SK-N-SH (cell line): ENCODE data around the gene KCNN2. TPM values are rescaled to one million over a fixed set of nuclear protein-coding genes. Genes with fewer than 3 reads are reported as not detected.

Experiments
- CTCF ChIA-PET: fragments of 300-600, 350-600 bp; formaldehyde crosslinking; extraction: SDS; loops from one replicate; lab custom pipeline; 2021; lab: Yijun Ruan, JAX
- POLR2A ChIA-PET: fragments of 350-600 bp; sonication (Branson Sonifier 250); formaldehyde crosslinking; extraction: SDS; loops from one replicate; lab custom pipeline; 2020; ENCODE audit warnings: antibody characterized with exemption, inconsistent platforms; lab: Yijun Ruan, JAX
- DNase-seq: peaks from one replicate; pipeline ENCODE4 v3.0.0; 2012
- H2AFZ ChIP-seq: fragments of 200-600 bp; sonication (generic); 2 replicates; pipeline ENCODE4 v1.8.1; 2016; ENCODE audit warnings: antibody characterized with exemption, mild to moderate bottlenecking, low read depth
- H3F3A ChIP-seq: fragments of 200-600 bp; sonication (generic); replicated peaks from 2 replicates; pipeline ENCODE3; 2016; ENCODE audit warnings: antibody characterized with exemption, mild to moderate bottlenecking; ENCODE audit not compliant: insufficient read depth
- H3K27ac ChIP-seq, 2 experiments: fragments of 200-500 bp in 1 of 2; fragments of 200-600 bp in 1 of 2; sonication (Bioruptor generic) in 1 of 2; sonication (generic), shearing (Covaris generic) in 1 of 2; 2 replicates each; pipeline versions ENCODE4 v1.5.1 to v1.6.1; 2014 to 2016; ENCODE audit warnings: low read depth in 2 of 2, inconsistent platforms in 1 of 2, low read length in 1 of 2, mild to moderate bottlenecking in 1 of 2, mixed read lengths in 1 of 2
- H3K27me3 ChIP-seq: fragments of 200-600 bp; sonication (generic), shearing (Covaris generic); 2 replicates; pipeline ENCODE4 v1.6.1; 2016; ENCODE audit warnings: mixed run types; ENCODE audit not compliant: insufficient read depth
- H3K36me3 ChIP-seq, 2 experiments: fragments of 200-500 bp in 1 of 2; fragments of 200-600 bp in 1 of 2; sonication (Bioruptor generic) in 1 of 2; sonication (generic) in 1 of 2; replicated peaks in 1 of 2; 2 replicates each; pipeline versions ENCODE3 to v1.5.1; 2014 to 2016; ENCODE audit warnings: low read length in 1 of 2, mild to moderate bottlenecking in 1 of 2; ENCODE audit not compliant: insufficient read depth in 2 of 2, control insufficient read depth in 1 of 2
- H3K4me1 ChIP-seq, 2 experiments: fragments of 200-500 bp in 1 of 2; fragments of 200-600 bp in 1 of 2; sonication (Bioruptor generic) in 1 of 2; sonication (generic), shearing (Covaris generic) in 1 of 2; 2 replicates each; pipeline versions ENCODE4 v1.5.1 to v1.6.1; 2014 to 2016; ENCODE audit warnings: low read depth in 1 of 2, low read length in 1 of 2, mixed run types in 1 of 2; ENCODE audit not compliant: insufficient read depth in 2 of 2, control insufficient read depth in 1 of 2
- H3K4me2 ChIP-seq: fragments of 200-600 bp; sonication (generic), shearing (Covaris generic); 2 replicates; pipeline ENCODE4 v1.6.1; 2017; ENCODE audit warnings: mixed run types
- H3K4me3 ChIP-seq, 2 experiments: fragments of 200-500 bp in 1 of 2; fragments of 200-600 bp in 1 of 2; sonication (Bioruptor generic) in 1 of 2; sonication (generic), shearing (Covaris generic) in 1 of 2; 2 replicates each; pipeline versions ENCODE4 v1.5.1 to v1.8.1; 2014 to 2016; ENCODE audit warnings: low read depth in 2 of 2, inconsistent platforms in 1 of 2, low read length in 1 of 2, mild to moderate bottlenecking in 1 of 2, mixed read lengths in 1 of 2, moderate library complexity in 1 of 2
- H3K79me2 ChIP-seq: fragments of 200-600 bp; sonication (generic); 2 replicates; pipeline ENCODE4 v1.8.1; 2017; ENCODE audit warnings: mild to moderate bottlenecking; ENCODE audit not compliant: insufficient read depth
- H3K9ac ChIP-seq: fragments of 200-600 bp; sonication (generic); 2 replicates; pipeline ENCODE4 v1.6.1; 2017; ENCODE audit warnings: mixed run types
- H3K9me2 ChIP-seq: fragments of 200-600 bp; sonication (generic); 2 replicates; pipeline ENCODE4 v1.6.1; 2017; ENCODE audit warnings: mixed run types
- H3K9me3 ChIP-seq: fragments of 200-600 bp; sonication (generic); 2 replicates; pipeline ENCODE4 v1.6.1; 2017; ENCODE audit warnings: mixed run types, mild to moderate bottlenecking, moderate library complexity
- H4K20me1 ChIP-seq: fragments of 200-600 bp; sonication (generic); 2 replicates; pipeline ENCODE4 v1.6.1; 2017; ENCODE audit warnings: mild to moderate bottlenecking, mixed run types; ENCODE audit not compliant: insufficient read depth
- EP300 ChIP-seq, 2 experiments: IDR thresholded peaks; 2 replicates each; pipeline versions ENCODE4 v1.4.0 to v1.6.1; 2012; ENCODE audit warnings: borderline replicate concordance in 1 of 2, low read depth in 1 of 2, low read length in 1 of 2
- EZH2phosphoT487 ChIP-seq: fragments of 200-600 bp; sonication (generic); IDR thresholded peaks from 2 replicates; pipeline ENCODE4 v1.6.1; 2017; ENCODE audit warnings: low read depth, mixed run types, mild to moderate bottlenecking, antibody characterized with exemption, moderate library complexity, borderline replicate concordance
- FOXM1 ChIP-seq: IDR thresholded peaks from 2 replicates; pipeline ENCODE4 v1.4.0; 2012; ENCODE audit warnings: low read depth, mild to moderate bottlenecking
- IRF3 ChIP-seq: fragments of 150-350 bp; IDR thresholded peaks from 2 replicates; pipeline ENCODE4 v1.6.1; 2016; ENCODE audit warnings: mild to moderate bottlenecking, low read depth, low read length
- POLR2AphosphoS5 ChIP-seq: IDR thresholded peaks from 2 replicates; pipeline ENCODE4 v1.6.1; 2012; ENCODE audit warnings: low read depth, low read length
- REST ChIP-seq: IDR thresholded peaks from 2 replicates; pipeline ENCODE4 v1.6.1; 2012; ENCODE audit warnings: mild to moderate bottlenecking, low read depth, low read length, moderate library complexity
- RFX5 ChIP-seq: IDR thresholded peaks from 2 replicates; pipeline ENCODE4 v1.6.1; 2012; ENCODE audit warnings: mild to moderate bottlenecking, improper control_type of control experiment, low read length
- SIN3A ChIP-seq: IDR thresholded peaks from 2 replicates; pipeline ENCODE4 v1.6.1; 2012; ENCODE audit warnings: low read depth, mild to moderate bottlenecking, low read length, moderate library complexity, borderline replicate concordance
- TCF12 ChIP-seq: IDR thresholded peaks from 2 replicates; pipeline ENCODE4 v1.4.0; 2012
- TEAD4 ChIP-seq: IDR thresholded peaks from 2 replicates; pipeline ENCODE4 v1.4.0; 2012; ENCODE audit warnings: mild to moderate bottlenecking, borderline replicate concordance; ENCODE audit not compliant: insufficient read depth
- USF1 ChIP-seq: IDR thresholded peaks from 2 replicates; pipeline ENCODE4 v1.4.0; 2012; ENCODE audit warnings: low read depth, borderline replicate concordance
- USF2 ChIP-seq: fragments of 150-350 bp; IDR thresholded peaks from 2 replicates; pipeline ENCODE4 v1.6.1; 2017; ENCODE audit warnings: antibody characterized with exemption, low read length, low read depth, borderline replicate concordance
- ZBTB33 ChIP-seq: IDR thresholded peaks from 2 replicates; pipeline ENCODE4 v1.4.0; 2012; ENCODE audit warnings: low read depth, borderline replicate concordance
- WGBS: methylation state at CpG from one replicate; pipeline ENCODE4 v1.1.6; 2017; ENCODE audit warnings: low lambda C conversion rate; 5-methylcytosine and 5-hydroxymethylcytosine counted together
- polyA plus RNA-seq, 3 experiments: library from polyadenylated mRNA; depleted of rRNA; stranded (reverse); fragments of >200 nt; gene quantifications; 2 replicates each; pipeline ENCODE4 v1.2.3, GENCODE V29; 2012

Gene KCNN2
- polyA plus RNA-seq, 1 of the 3 experiments (the other 2 are of a cell fraction), result not detected

GRCh38 chr5:114332493-114332892, 29.4 kb upstream of the KCNN2 start (continued):
- no peak for TF ChIP-seq REST
- TF ChIP-seq TEAD4, result no peak

- ChIA-PET POLR2A (no interaction called here), CTCF (no interaction called here)
- 16% methylated on average over 5 of the region's 5 CpGs for WGBS
- Histone ChIP-seq H3K9ac (no peak overlapping the region), H3K4me2 (no peak overlapping the region), H3K4me3 (no peak overlapping the region), H3K27ac (no peak overlapping the region), H4K20me1 (no peaks in the 10 kb centered on the region), H3K9me2 (no peaks in the 10 kb centered on the region), H3K36me3 (no peaks in the 10 kb centered on the region), H3K27me3 (no peaks in the 10 kb centered on the region), H3K4me1 (no peaks in the 10 kb centered on the region), H3F3A (no peaks in the 10 kb centered on the region), H3K79me2 (no peaks in the 10 kb centered on the region), H2AFZ (no peak overlapping the region), H3K9me3 (no peaks in the 10 kb centered on the region)
- DNase-seq, result no peak
- TF ChIP-seq EP300 (IDR thresholded peaks at IDR 0.05; ENCODE audit: borderline replicate concordance in 1 of 2, low read depth in 1 of 2, low read length in 1 of 2), result no peak
- no peak for TF ChIP-seq TCF12
- TF ChIP-seq EZH2phosphoT487, result no peak
- no peak for TF ChIP-seq SIN3A
- no peak for TF ChIP-seq ZBTB33
- TF ChIP-seq POLR2AphosphoS5, result no peak
- no peak for TF ChIP-seq TEAD4
- no peak for TF ChIP-seq RFX5
- TF ChIP-seq USF1, result no peak
- no peak for TF ChIP-seq FOXM1
- no peak for TF ChIP-seq USF2
- TF ChIP-seq IRF3, result no peak
Measured at GRCh38 chr5:114332925-114333324, 28.9 kb upstream of the KCNN2 start.
